Esophagus squamous epithelium (tissue), 4 donors: ENCODE measurements around the gene FNIP2.

Source experiments
- POLR2A ChIP-seq, 4 donors: fragments of 450-650 bp; IDR thresholded peaks; one replicate each; pipeline ENCODE4 v1.6.1; 2017; ENCODE audit warnings: antibody characterized with exemption in 4 of 4, mild to moderate bottlenecking in 4 of 4, moderate library complexity in 3 of 4
- TF ChIP-seq, protein P1 (sequence below), 6 experiments: fragments of 450-650 bp in 4 of 6; fragments of 200-600 bp in 2 of 6; sonication (generic) in 2 of 6; IDR thresholded peaks; one replicate each; pipeline ENCODE4 v1.5.1; 2016 to 2019; ENCODE audit warnings: antibody characterized with exemption in 6 of 6, mild to moderate bottlenecking in 4 of 6, moderate library complexity in 4 of 6

DNA sequence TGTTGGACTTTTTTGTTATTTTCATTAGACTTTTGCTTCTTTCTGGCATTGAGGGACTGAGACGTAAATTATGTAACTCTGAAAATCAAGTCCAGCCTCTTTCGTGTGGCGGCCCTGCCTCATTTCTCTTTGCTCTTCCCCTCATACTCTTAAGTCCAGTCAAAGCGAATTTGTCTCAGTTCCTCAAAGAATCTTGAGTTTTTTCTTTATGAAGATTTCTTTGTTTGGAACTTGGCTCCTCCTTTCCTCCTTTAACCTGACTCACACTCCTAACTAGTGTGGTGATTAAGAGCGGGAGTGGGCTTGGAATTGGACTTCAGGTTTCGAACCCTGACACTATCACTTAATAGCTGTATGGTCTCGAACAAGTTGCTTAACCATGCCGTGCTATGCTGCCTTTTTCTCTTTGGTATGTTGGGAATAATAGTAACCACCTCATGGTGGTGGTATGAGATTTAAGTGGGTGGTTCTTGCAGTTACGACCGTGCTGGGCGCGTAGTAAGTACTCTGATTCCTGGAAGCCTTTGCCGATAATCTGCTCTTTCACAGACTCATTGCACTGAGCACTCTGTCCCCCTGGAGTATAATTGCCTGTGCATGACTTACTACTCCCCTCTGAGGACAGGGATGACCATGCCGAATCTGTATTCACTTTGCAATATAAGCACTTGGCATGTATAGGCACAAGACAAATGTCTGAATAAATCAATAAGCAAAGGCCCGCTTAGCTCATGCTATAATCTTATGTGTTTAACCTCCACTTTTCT lies 19.1 kb downstream of the FNIP2 start:
- no peak for TF ChIP-seq POLR2A (IDR thresholded peaks at IDR 0.05)
- TF ChIP-seq, protein P1, sequence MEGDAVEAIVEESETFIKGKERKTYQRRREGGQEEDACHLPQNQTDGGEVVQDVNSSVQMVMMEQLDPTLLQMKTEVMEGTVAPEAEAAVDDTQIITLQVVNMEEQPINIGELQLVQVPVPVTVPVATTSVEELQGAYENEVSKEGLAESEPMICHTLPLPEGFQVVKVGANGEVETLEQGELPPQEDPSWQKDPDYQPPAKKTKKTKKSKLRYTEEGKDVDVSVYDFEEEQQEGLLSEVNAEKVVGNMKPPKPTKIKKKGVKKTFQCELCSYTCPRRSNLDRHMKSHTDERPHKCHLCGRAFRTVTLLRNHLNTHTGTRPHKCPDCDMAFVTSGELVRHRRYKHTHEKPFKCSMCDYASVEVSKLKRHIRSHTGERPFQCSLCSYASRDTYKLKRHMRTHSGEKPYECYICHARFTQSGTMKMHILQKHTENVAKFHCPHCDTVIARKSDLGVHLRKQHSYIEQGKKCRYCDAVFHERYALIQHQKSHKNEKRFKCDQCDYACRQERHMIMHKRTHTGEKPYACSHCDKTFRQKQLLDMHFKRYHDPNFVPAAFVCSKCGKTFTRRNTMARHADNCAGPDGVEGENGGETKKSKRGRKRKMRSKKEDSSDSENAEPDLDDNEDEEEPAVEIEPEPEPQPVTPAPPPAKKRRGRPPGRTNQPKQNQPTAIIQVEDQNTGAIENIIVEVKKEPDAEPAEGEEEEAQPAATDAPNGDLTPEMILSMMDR (IDR thresholded peaks at IDR 0.05): no peak
